CD4-positive, alpha-beta T cell treated with Interleukin-1 beta for 1 hour (primary cell): ENCODE measurements around the gene ZNF518B.
"Not testable (repeated sequence)": the region's sequence is repeated elsewhere in the genome, so short reads cannot be mapped to it uniquely, and the experiment has no call there.

Source experiments
- DNase-seq, 2 donors: peaks; one replicate each; pipeline ENCODE4 v3.0.0-alpha.2; 2020 to 2022

The ZNF518B gene

GRCh38 chr4:10456595-10457254 is 501 bp downstream of the ZNF518B start:
- peak; percentile 63 to 68 for DNase-seq

DNA sequence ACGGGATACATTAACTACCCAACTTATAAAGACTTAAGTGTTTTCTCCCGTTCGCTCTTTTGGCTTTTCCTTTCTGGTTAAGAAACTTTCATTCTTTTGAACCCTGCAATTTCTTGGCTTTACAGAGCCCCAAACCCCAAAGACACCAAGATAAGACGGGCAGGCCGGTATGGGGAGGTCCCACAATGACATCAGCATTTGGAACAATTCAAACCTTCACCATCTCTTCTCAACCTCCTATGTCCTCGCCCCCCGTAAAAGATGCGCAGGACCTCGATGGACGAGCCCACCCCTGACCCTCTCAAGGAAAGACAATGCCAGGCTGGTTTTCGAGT is 999 bp downstream of the ZNF518B start:
- DNase-seq = peak in 1 of 2 donors; percentile 10

- no peak for DNase-seq
Observed at GRCh38 chr4:10455133-10455532, 2.1 kb downstream of the ZNF518B start.

- no peak for DNase-seq
Observed at GRCh38 chr4:10454726-10455125, 2.5 kb downstream of the ZNF518B start.

DNA sequence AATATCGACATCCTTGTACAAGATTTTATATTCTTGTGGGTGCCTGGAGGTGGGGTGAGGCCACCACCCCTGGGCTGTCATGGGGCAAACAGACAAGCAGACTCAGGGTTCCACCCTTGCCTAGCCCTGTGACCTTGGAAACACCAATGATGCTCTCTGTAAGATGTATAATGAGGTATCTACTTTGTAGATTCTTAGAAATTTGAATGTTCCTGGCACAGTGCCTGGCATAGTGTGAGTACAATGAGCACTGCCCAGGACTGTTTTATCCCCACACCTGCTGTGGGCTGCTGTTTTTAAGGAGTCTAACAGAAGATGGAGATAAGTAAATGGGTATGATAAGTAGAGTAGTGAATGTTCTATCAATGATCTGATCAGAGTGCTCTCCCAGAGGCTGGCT is 3.1 kb downstream of the ZNF518B start:
- no peak for DNase-seq

GRCh38 chr4:10448991-10449390 is 8.2 kb downstream of the ZNF518B start:
- no peak for DNase-seq

DNA sequence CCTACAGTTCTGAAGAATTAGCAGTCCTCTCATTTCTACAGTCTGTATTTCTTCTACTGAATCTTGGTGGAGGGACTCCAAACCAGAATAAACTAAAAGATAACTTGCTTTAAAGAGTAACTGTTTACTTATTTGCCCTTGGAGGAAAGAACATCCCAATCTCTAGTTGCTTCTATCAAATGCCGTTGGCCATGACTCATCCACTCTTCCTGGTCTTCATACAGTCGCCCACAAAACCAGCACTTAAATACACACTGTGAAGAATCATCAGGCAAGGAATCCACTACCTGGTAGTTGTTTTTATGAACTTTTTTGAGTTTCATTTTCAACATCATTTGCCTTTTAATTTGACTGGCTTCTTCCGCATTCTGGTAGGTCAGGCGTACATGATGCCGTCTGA is 14.2 kb downstream of the ZNF518B start:
- DNase-seq = no peak

GRCh38 chr4:10441512-10441911 is 15.7 kb downstream of the ZNF518B start:
- no peak for DNase-seq

DNA sequence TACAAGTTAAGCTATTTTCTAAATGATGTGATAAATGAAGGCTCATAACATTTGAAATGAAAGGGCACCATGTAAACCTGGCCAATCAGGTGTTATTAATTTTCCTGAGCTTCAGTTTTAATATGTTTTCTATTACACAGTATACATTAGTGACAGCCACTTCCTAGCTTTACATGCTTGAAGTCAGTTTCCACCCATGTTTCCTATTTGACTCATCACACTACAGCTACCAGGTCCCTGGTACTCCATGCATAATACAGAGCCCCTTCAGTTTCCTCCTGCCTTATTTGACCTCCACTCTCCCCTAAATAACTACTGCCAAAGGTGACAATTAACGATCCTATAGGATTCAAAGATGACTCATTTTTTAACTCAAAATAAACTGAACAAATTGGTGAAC is 18.3 kb downstream of the ZNF518B start:
- DNase-seq = no peak

DNA sequence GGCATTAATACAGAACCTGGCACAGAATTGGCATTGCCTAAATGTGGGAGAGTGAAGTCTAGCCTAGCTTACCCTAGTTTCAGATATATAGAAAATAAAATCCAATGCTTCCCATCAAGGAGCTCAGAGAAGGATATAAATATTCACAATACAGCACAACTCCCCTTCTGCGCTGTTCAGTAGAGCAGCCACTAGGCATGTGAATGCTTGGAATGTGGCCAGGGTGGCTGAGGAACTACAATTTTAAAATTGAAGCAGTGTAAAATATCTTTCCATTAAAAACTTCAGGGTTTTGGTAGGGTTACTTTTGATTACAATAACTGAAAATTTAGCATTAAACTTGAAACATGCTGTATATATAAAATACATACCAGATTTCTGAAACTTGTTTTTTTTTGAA is 19.5 kb downstream of the ZNF518B start:
- DNase-seq = no peak

GRCh38 chr4:10427680-10428079 is 29.5 kb downstream of the ZNF518B start:
- not testable (repeated sequence) for DNase-seq

GRCh38 chr4:10421344-10422055 is 35.7 kb downstream of the ZNF518B start:
- no peak for DNase-seq

- no peak for DNase-seq
Observed at GRCh38 chr4:10417740-10418139, 39.5 kb downstream of the ZNF518B start.

GRCh38 chr4:10416441-10416840 is 40.8 kb downstream of the ZNF518B start:
- peak in 1 of 2 donors; percentile 29 for DNase-seq

- no peak for DNase-seq
Observed at GRCh38 chr4:10413177-10413576, 44.0 kb downstream of the ZNF518B start.

DNA sequence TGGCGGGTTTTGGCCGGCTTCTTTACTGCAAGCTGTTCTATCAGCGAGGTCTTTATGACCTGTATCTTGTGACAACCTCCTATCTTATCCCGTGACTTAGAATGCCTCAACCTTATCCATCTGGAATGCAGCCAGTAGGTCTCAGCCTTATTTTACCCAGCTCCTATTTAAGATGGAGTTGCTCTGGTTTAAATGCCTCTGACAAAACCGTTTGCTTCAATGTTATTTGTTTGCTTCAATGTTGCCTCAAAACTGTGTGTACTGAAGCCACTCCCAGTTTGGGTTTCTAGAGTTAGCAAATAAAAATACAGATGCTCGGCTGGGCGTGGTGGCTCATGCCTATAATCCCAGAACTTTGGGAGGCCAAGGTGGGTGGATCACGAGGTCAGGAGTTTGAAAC is 51.6 kb downstream of the ZNF518B start:
- DNase-seq = no peak

- peak in 1 of 2 donors; percentile 36 for DNase-seq
Observed at GRCh38 chr4:10403633-10404445, 53.4 kb downstream of the ZNF518B start.

- no peak for DNase-seq
Observed at GRCh38 chr4:10395971-10396580, 61.1 kb downstream of the ZNF518B start.
